ENCODE measurements around the gene SYT8.

DNA sequence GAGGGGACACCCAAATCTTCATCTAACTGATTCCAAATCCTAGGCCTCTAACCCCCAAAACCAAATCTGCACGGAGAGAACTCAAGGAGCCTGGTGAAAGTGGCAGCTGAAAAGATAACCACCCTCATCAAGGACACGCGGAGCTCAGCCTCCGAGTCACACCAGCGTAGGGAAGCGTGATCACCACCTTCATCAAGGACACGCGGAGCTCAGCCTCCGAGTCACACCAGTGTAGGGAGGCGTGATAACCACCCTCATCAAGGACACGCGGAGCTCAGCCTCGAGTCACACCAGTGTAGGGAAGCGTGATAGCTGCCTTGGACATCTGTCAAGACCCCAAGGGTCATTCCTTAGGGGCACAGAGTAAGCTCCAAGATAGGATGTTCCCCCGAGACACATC lies 29.3 kb upstream of the SYT8 start:
- TF ChIP-seq, protein P1, sequence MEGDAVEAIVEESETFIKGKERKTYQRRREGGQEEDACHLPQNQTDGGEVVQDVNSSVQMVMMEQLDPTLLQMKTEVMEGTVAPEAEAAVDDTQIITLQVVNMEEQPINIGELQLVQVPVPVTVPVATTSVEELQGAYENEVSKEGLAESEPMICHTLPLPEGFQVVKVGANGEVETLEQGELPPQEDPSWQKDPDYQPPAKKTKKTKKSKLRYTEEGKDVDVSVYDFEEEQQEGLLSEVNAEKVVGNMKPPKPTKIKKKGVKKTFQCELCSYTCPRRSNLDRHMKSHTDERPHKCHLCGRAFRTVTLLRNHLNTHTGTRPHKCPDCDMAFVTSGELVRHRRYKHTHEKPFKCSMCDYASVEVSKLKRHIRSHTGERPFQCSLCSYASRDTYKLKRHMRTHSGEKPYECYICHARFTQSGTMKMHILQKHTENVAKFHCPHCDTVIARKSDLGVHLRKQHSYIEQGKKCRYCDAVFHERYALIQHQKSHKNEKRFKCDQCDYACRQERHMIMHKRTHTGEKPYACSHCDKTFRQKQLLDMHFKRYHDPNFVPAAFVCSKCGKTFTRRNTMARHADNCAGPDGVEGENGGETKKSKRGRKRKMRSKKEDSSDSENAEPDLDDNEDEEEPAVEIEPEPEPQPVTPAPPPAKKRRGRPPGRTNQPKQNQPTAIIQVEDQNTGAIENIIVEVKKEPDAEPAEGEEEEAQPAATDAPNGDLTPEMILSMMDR (IDR thresholded peaks at IDR 0.05) = no peak
- no peak for TF ChIP-seq POLR2A (IDR thresholded peaks at IDR 0.05)

Data from right lobe of liver (tissue), 4 donors.